ENCODE results near the gene WDR36.
"Not testable (repeated sequence)": the region's sequence is repeated elsewhere in the genome, so short reads cannot be mapped to it uniquely, and the experiment has no call there.

Gene WDR36

DNA sequence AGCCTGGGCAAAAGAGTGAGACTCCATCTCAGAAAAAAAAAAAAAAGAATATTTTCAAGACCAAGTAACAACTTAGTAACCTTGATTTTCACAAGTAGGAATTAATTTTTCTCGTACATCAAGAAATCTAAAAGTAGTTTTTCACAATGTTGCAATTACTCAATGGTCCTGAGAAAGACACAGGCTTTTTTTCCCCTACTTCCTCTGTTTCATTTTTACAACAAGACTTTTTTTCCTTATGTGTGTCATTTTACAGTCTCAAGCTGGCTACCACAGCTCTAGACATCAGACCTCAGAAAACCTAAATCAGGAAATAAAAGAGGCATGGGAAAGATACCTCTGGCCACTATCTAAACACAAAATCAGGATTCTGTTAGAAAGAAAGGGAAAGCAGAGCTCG is 45.9 kb downstream of the WDR36 start:
- no peak for DNase-seq (ENCODE audit: low read depth)

- DNase-seq (ENCODE audit: low read depth), result not testable (repeated sequence)
Observed at GRCh38 chr5:111141471-111141870, 49.3 kb downstream of the WDR36 start.

- DNase-seq (ENCODE audit: low read depth), result no peak
Observed at GRCh38 chr5:111142932-111143331, 50.8 kb downstream of the WDR36 start.

DNA sequence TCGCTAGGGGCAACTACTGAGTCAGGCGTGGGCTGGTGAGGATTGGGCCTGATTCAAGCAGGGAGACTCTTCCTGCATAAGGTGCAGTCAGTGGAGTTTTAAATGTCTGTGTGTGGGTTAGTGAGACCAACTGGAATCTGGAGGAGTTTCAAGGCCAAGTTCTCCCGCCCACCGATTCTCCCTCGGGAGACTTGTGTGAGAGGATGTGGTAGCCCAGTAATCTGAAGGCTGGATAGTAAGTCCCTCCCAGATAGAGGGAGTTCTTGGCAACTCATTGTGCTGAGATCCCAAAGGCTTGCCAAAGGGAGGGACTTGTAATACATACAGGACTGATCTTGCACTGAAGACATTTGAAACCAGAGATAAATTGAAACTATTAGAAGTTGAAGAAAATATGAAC is 51.8 kb downstream of the WDR36 start:
- DNase-seq (ENCODE audit: low read depth), result peak; percentile 79

DNA sequence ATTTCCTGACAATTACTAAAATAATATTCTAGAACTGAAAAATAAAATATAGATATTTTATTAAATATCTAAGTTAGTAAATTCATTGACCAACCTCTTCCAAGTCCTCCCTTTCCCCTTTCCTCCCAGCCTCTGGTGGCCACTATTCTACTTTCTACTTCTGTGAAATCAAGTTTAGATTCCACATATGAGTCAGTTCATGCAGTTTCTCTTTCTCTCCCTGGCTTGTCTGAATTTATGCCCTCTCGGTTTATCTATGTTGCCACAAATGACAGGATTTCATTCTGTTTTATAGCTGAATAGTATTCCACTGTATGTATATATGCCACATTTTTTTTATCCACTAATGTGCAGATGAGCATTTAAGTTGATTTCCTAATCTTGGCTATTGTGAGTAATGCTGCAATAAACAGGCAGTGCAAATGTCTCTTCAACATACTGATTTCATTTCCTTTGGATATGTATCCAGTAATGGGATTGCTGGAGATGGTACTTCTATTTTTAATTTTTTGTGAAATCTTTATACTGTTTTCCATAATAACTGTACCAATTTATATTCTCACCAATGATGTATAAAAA is 52.3 kb downstream of the WDR36 start:
- DNase-seq (ENCODE audit: low read depth), result no peak

DNA sequence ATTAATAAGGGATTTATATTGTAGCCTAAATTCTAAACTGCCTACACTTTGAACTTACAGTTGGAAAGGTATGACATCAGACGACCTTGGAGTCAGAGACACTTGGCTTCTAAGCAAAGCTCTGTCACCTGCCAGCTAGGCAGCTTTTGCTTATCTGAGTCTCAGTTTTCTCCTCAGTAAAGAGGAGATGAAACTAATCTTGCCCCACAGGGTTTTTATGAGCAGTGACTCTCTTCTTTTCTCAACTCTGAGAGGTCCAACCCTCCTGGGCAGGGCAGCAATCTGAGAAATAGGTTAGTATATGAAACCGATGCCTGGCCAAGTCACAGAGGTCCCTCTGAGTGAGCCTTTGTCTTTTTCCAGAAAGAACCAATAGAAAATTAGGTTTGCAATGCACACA is 53.9 kb downstream of the WDR36 start:
- DNase-seq (ENCODE audit: low read depth), result no peak

GRCh38 chr5:111147502-111147901 is 55.4 kb downstream of the WDR36 start:
- DNase-seq (ENCODE audit: low read depth), result no peak

DNA sequence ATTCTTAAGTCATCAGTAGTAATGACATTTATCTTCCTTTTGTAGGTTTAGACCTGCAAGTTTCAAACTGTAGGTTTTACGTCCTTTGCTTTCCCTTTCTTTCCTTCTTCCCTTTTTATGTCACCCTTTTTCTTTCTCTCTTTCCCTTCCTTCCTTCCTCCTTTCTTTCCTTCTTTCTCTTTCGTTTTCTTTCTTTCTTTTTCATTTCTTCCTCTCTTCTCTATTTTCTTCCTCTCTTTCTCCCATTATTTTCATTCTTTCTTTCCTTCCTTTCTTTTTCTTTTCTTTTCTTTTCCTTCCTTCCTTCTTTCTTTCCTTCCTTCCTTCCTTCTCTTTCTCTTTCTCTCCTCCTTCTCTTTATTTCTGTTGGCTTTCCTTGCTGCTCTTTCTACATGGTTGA is 59.9 kb downstream of the WDR36 start:
- DNase-seq (ENCODE audit: low read depth), result no peak

DNA sequence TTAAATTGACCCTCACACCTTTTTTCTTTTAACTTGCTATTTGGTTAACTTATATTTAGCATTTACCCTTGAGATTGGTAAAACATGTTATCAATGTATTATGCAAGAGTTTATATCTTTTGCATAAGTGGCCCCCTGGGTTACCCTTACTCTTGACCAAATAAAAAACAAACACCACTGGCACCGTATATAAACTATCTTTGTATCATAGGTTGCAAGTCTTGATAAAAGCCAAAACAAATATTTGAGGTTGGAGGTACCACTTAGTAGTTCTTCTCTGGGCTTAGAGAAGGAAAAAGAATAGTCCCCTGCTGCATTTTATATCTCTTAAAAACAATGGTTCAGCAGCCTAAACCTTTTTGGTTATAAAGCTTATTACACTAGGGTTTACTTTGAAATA is 61.3 kb downstream of the WDR36 start:
- DNase-seq (ENCODE audit: low read depth), result no peak

DNA sequence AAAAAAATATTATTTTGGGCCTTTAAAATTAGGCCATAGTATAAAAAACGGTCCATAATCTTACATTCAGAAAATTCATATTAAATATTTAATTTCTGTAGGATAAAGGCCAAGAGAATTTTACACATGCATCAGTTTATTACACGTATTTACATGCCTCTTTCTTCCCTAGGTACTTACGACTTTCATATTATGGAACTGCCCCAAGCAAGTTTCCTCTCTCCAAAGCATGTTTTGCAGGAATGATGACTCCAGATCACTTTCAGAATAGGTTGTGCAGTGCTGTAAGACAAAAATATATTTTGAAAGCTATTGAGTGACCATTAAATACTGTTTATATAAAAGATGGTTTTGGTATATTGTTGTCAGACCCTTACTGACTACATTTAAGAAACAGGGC is 61.8 kb downstream of the WDR36 start:
- no peak for DNase-seq (ENCODE audit: low read depth)

- no peak for DNase-seq (ENCODE audit: low read depth)
Observed at GRCh38 chr5:111158105-111158744, 66.1 kb downstream of the WDR36 start.

DNA sequence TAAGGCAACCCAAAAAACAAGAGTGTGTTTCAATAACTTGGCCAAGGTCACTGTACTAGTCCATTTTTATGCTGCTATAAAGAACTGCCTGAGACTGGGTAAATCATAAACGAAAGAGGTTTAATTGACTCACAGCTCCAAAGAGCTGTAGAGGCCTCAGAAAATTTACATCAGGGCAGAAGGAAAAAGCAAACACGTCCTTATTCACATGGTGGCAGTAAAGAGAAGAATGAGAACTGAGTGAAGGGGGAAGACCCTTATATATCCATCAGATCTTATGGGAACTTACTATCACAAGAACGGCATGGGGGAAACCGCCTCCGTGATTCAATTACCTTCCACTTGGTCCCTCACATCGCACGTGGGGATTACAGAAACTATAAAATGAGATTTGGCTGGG is 67.7 kb downstream of the WDR36 start:
- DNase-seq (ENCODE audit: low read depth), result no peak

DNA sequence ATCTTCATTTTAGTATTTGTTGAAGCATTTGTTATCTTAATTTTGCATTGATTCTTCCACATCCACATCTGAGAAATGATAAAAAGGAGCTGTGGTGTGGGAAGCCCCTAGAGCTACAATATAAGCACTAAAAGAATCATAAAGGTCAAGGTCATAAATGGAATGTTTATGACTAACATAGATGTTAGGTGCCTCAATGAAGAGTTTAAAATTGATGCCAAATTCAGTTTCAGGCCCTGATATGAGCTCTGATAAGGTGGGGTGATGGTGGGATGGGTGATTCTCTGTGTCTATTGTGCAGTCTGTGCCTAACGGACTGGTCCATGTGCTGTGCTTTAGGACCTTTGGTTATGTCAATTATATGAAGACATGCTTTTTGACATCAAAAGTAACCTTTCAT is 70.9 kb downstream of the WDR36 start:
- DNase-seq (ENCODE audit: low read depth), result no peak

DNA sequence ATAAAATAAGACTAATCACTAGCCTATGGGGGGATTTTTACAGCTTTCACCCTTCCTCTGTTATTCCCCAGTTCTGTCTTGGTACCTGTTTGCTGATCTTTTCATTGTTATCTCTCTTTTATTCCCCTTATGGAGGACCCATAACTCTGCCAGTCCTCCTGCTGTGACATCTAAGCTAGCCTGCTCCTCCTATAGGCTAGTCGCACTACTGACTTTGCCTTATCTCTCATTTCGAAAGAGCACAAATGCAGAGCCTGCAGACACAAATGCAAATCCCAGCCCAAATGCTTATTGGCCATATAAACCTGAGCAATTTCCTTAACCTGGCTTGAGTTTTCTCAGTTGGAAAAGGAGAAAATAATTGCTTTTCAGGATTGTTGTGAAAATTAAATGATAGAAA is 72.9 kb downstream of the WDR36 start:
- DNase-seq (ENCODE audit: low read depth), result no peak

DNA sequence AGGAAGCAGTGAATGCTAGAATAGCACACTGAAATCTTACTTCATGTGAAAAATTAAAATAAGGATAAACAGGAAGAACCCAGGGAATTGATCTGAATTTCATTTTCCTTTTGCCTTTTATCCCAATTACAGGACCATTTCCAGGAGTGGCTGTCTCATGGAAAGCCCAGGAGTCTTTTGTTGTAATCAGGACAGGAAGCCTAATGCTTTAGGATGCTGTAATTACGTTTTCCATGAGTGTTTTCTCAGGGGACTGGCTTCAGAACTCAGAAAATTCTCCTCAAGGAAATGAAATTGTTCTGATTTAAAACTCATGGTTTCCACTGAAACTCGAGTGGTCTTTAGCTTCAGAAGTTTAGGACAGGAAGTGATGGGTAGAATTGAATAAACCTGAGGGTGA is 75.4 kb downstream of the WDR36 start:
- no peak for DNase-seq (ENCODE audit: low read depth)

DNA sequence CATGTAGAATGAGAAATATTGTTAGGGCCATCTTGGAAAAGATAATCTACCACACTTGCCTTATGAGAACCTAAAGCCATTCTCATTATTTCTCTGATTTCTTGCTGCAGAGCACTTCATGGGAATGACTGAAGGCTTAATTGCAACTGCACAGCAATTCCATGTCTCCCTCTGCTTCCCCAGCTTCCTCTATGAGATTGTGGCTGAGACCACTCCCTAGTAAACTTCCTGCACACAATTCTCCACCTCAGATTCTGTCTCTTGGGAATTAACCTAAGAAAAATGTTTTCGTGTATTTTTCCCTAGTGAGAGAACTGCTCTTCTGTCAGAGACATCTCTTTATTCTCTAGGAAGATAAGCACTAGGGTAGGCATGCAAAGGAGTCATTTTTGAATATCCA is 76.5 kb downstream of the WDR36 start:
- no peak for DNase-seq (ENCODE audit: low read depth)

GRCh38 chr5:111169269-111169668 is 77.1 kb downstream of the WDR36 start:
- no peak for DNase-seq (ENCODE audit: low read depth)

GRCh38 chr5:111170279-111170678 is 78.1 kb downstream of the WDR36 start:
- DNase-seq (ENCODE audit: low read depth), result no peak

- DNase-seq (ENCODE audit: low read depth), result no peak
Observed at GRCh38 chr5:111172504-111172903, 80.4 kb downstream of the WDR36 start.

DNA sequence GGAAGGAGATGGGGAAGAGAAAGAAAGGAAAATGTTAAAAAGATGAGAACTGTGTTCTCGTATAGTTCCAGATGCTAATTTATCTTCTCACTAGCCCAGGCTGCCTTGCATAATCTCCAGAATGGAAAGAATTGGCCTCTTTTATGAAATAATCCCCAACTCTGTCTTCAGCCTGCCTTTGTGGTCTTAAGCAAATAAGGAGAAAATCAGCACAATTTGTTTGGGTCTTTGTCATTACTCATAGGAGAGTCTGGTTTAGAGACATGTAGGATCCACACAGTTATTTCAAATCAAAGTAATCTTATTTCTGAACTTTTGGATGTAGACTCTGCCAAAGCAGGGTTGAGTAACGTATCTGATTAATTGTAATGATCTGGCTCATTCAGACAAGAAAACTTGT is 81.3 kb downstream of the WDR36 start:
- no peak for DNase-seq (ENCODE audit: low read depth)

All from GM04503 (cell line).